ENCODE measurements around the gene MYL10. TPM values are rescaled to one million over a fixed set of nuclear protein-coding genes. Genes with fewer than 3 reads are reported as not detected.

The MYL10 gene
- total RNA-seq, 2 experiments from 2014 or later, result not detected

- CTCF ChIA-PET (ENCODE audit: unreplicated experiment), result interaction anchor here (0.9 kb wide), 1 partner anchor 323 kb away, joined by 3 read pairs; no protein-coding TSS in a partner anchor
- intact Hi-C loops (cut with micrococcal nuclease; ENCODE audit: unreplicated experiment), result no loop called here
Observed at GRCh38 chr7:101666741-101667140, 37.6 kb upstream of the MYL10 start.

GRCh38 chr7:101666293-101666692 is 37.2 kb upstream of the MYL10 start:
- H3K27ac ChIP-seq (ENCODE audit: low read depth, low read length, poor library complexity, severe bottlenecking), result no peak overlapping the region
- ChIA-PET POLR2A (interaction anchor here (1.8 kb wide), 1 partner anchor 16 kb away, joined by 5 read pairs; no protein-coding TSS in a partner anchor), CTCF (ENCODE audit: unreplicated experiment) (interaction anchor here (0.9 kb wide), 1 partner anchor 324 kb away, joined by 3 read pairs; no protein-coding TSS in a partner anchor)
- TF ChIP-seq EZH2phosphoT487 (IDR thresholded peaks at IDR 0.05; ENCODE audit: borderline replicate concordance, low read depth, low read length), result no peak
- TF ChIP-seq CTCF (conservative IDR thresholded peaks at IDR 0.05; ENCODE audit: low read length), result no peak
- H3K79me2 ChIP-seq (ENCODE audit: insufficient read depth, low read depth, low read length), result no peaks in the 10 kb centered on the region
- no peak overlapping the region for H3K4me2 ChIP-seq (ENCODE audit: low read length)
- DNase-seq (ENCODE audit: low spot score), result no peak
- no peaks in the 10 kb centered on the region for H3K9me2 ChIP-seq (ENCODE audit: insufficient read depth, low read length)
- BruUV-seq (replicated peaks), result no TSS peak
- no peak overlapping the region for H3K4me3 ChIP-seq (ENCODE audit: low read depth, low read length, poor library complexity, severe bottlenecking)
- H3K9me3 ChIP-seq (ENCODE audit: low read length), result no peaks in the 10 kb centered on the region
- no peak overlapping the region for H2AFZ ChIP-seq (ENCODE audit: low read length)
- no peaks in the 10 kb centered on the region for H4K20me1 ChIP-seq (ENCODE audit: insufficient read depth, low read length)
- H3K36me3 ChIP-seq (ENCODE audit: insufficient read depth, low read length), result no peaks in the 10 kb centered on the region
- intact Hi-C loops (cut with micrococcal nuclease; ENCODE audit: unreplicated experiment), result no loop called here
- no peaks in the 10 kb centered on the region for H3K4me1 ChIP-seq (ENCODE audit: insufficient read depth, low read length, poor library complexity, severe bottlenecking)

More at GRCh38 chr7:101666741-101667140, 37.6 kb upstream of the MYL10 start:
- H3K27ac ChIP-seq (ENCODE audit: low read depth, low read length, poor library complexity, severe bottlenecking), result no peak overlapping the region
- H3K4me2 ChIP-seq (ENCODE audit: low read length), result no peak overlapping the region
- no peak for TF ChIP-seq EZH2phosphoT487 (IDR thresholded peaks at IDR 0.05; ENCODE audit: borderline replicate concordance, low read depth, low read length)
- no peak for TF ChIP-seq CTCF (conservative IDR thresholded peaks at IDR 0.05; ENCODE audit: low read length)
- no peaks in the 10 kb centered on the region for H3K9me2 ChIP-seq (ENCODE audit: insufficient read depth, low read length)
- no peak for DNase-seq (ENCODE audit: low spot score)
- H3K4me3 ChIP-seq (ENCODE audit: low read depth, low read length, poor library complexity, severe bottlenecking), result no peak overlapping the region
- H2AFZ ChIP-seq (ENCODE audit: low read length), result no peak overlapping the region
- no peaks in the 10 kb centered on the region for H3K36me3 ChIP-seq (ENCODE audit: insufficient read depth, low read length)
- no peaks in the 10 kb centered on the region for H3K4me1 ChIP-seq (ENCODE audit: insufficient read depth, low read length, poor library complexity, severe bottlenecking)
- POLR2A ChIA-PET, result interaction anchor here (0.5 to 1.8 kb wide), 2 partner anchors 16 to 179 kb away, joined by 4 to 5 read pairs; no protein-coding TSS in a partner anchor
- no peaks in the 10 kb centered on the region for H4K20me1 ChIP-seq (ENCODE audit: insufficient read depth, low read length)
- H3K79me2 ChIP-seq (ENCODE audit: insufficient read depth, low read depth, low read length), result no peaks in the 10 kb centered on the region
- no TSS peak for BruUV-seq (replicated peaks)
- no peaks in the 10 kb centered on the region for H3K9me3 ChIP-seq (ENCODE audit: low read length)

- Histone ChIP-seq H3K79me2 (ENCODE audit: insufficient read depth, low read depth, low read length) (no peaks in the 10 kb centered on the region), H3K36me3 (ENCODE audit: insufficient read depth, low read length) (no peaks in the 10 kb centered on the region), H3K9me3 (ENCODE audit: low read length) (no peaks in the 10 kb centered on the region), H3K4me2 (ENCODE audit: low read length) (no peak overlapping the region), H2AFZ (ENCODE audit: low read length) (no peak overlapping the region), H4K20me1 (ENCODE audit: insufficient read depth, low read length) (no peaks in the 10 kb centered on the region), H3K27ac (ENCODE audit: low read depth, low read length, poor library complexity, severe bottlenecking) (no peak overlapping the region), H3K4me3 (ENCODE audit: low read depth, low read length, poor library complexity, severe bottlenecking) (no peak overlapping the region), H3K9me2 (ENCODE audit: insufficient read depth, low read length) (no peaks in the 10 kb centered on the region), H3K4me1 (ENCODE audit: insufficient read depth, low read length, poor library complexity, severe bottlenecking) (no peaks in the 10 kb centered on the region)
- no peak for DNase-seq (ENCODE audit: low spot score)
- CTCF ChIA-PET (ENCODE audit: unreplicated experiment), result interaction anchor here (0.5 kb wide), 1 partner anchor 16 kb away, joined by 4 read pairs; no protein-coding TSS in a partner anchor
- intact Hi-C loops (cut with micrococcal nuclease; ENCODE audit: unreplicated experiment), result no loop called here
- no TSS peak for BruUV-seq (replicated peaks)
- POLR2A ChIA-PET, result no interaction called here
- TF ChIP-seq EZH2phosphoT487 (IDR thresholded peaks at IDR 0.05; ENCODE audit: borderline replicate concordance, low read depth, low read length) (no peak), CTCF (conservative IDR thresholded peaks at IDR 0.05; ENCODE audit: low read length) (no peak)
Observed at GRCh38 chr7:101664893-101665471, 35.9 kb upstream of the MYL10 start.
